ENCODE results near the gene SLC23A3. TPM values are rescaled to one million over a fixed set of nuclear protein-coding genes. Genes with fewer than 3 reads are reported as not detected.

SLC23A3 gene
- polyA plus RNA-seq, 1 donor (not counting 4 experiments of a cell fraction or from before 2014, with no cell fraction given) = 1.4 TPM

- H3K9me1 ChIP-seq (ENCODE audit: control insufficient read depth, extremely low read depth, insufficient read depth, low read length) = no peaks in the 10 kb centered on the region
- H3K4me2 ChIP-seq (ENCODE audit: control insufficient read depth, extremely low read depth, insufficient read depth, low read depth, low read length) = no peak overlapping the region
- TF ChIP-seq, protein P1, sequence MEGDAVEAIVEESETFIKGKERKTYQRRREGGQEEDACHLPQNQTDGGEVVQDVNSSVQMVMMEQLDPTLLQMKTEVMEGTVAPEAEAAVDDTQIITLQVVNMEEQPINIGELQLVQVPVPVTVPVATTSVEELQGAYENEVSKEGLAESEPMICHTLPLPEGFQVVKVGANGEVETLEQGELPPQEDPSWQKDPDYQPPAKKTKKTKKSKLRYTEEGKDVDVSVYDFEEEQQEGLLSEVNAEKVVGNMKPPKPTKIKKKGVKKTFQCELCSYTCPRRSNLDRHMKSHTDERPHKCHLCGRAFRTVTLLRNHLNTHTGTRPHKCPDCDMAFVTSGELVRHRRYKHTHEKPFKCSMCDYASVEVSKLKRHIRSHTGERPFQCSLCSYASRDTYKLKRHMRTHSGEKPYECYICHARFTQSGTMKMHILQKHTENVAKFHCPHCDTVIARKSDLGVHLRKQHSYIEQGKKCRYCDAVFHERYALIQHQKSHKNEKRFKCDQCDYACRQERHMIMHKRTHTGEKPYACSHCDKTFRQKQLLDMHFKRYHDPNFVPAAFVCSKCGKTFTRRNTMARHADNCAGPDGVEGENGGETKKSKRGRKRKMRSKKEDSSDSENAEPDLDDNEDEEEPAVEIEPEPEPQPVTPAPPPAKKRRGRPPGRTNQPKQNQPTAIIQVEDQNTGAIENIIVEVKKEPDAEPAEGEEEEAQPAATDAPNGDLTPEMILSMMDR (optimal IDR thresholded peaks at IDR 0.05 in 1 of 3, IDR thresholded peaks at IDR 0.05 in 1 of 3, conservative IDR thresholded peaks at IDR 0.05 in 1 of 3; ENCODE audit: extremely low read depth in 1 of 3, insufficient read depth in 2 of 3, low read length in 3 of 3) = no peak
- no peak for TF ChIP-seq EZH2 (IDR thresholded peaks at IDR 0.05; ENCODE audit: low read length)
- no peak overlapping the region for H3K27ac ChIP-seq (ENCODE audit: control insufficient read depth, insufficient read depth, low read length)
- DNase-seq (ENCODE audit: low read depth, low spot score) (no peak), FAIRE-seq (no peak)
- dilution Hi-C loops (cut with MboI; ENCODE audit: extremely low pct_ligation_motif_present, low sequenced_read_pairs) = no loop called here
- peaks cover 5 to 12% of the 10 kb centered on the region in 2 experiments for H3K36me3 ChIP-seq (ENCODE audit: control insufficient read depth in 2 of 2, extremely low read depth in 1 of 2, insufficient read depth in 2 of 2, low read length in 2 of 2)
- H3K9ac ChIP-seq (ENCODE audit: control insufficient read depth, extremely low read depth, insufficient read depth, low read length) = no peak overlapping the region
- no peaks in the 10 kb centered on the region for H3K4me1 ChIP-seq (ENCODE audit: control insufficient read depth, extremely low read depth, insufficient read depth, low read length)
- H3K79me2 ChIP-seq (ENCODE audit: control insufficient read depth, insufficient read depth, low read length) = no peaks in the 10 kb centered on the region
- H4K20me1 ChIP-seq (ENCODE audit: control insufficient read depth, extremely low read depth, insufficient read depth, low read length) = no peaks in the 10 kb centered on the region
- H3K4me3 ChIP-seq (ENCODE audit: control insufficient read depth in 2 of 3, extremely low read depth in 1 of 3, insufficient read depth in 2 of 3, low read depth in 1 of 3, low read length in 3 of 3) = no peak overlapping the region
- H3K9me3 ChIP-seq (ENCODE audit: control insufficient read depth, low read depth, low read length) = no peaks in the 10 kb centered on the region
- no peak overlapping the region for H2AFZ ChIP-seq (ENCODE audit: control insufficient read depth, low read length)
- no peaks in the 10 kb centered on the region for H3K27me3 ChIP-seq (ENCODE audit: control insufficient read depth, extremely low read depth, insufficient read depth, low read length)
These were observed 1.3 kb downstream of the SLC23A3 start for GRCh38 chr2:219168526-219168925.

DNA sequence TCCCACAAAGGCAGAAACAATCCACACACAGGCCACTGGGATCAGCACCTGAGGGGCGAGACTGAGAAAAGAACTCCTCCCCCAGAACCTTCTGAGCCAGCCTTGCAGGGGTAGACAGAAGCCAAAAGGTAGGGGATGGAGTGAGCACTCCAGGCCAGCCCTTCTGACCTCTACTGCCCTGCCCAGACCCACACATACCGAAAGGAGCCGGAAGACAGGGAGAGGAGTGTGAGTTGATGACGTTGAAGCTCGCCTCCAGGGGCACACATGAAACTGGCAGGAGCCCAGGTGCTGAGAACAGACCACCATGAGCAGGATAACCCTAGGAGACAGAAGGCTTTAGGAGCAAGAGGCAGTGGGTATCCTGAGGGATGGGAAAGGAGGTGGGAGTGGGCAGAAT is 1.8 kb downstream of the SLC23A3 start:
- H3K27ac ChIP-seq (ENCODE audit: control insufficient read depth, insufficient read depth, low read length) = no peak overlapping the region
- H3K27me3 ChIP-seq (ENCODE audit: control insufficient read depth, extremely low read depth, insufficient read depth, low read length) = no peaks in the 10 kb centered on the region
- no peak for FAIRE-seq
- no peaks in the 10 kb centered on the region for H3K9me3 ChIP-seq (ENCODE audit: control insufficient read depth, low read depth, low read length)
- H3K4me2 ChIP-seq (ENCODE audit: control insufficient read depth, extremely low read depth, insufficient read depth, low read depth, low read length) = no peak overlapping the region
- no peak overlapping the region for H3K9ac ChIP-seq (ENCODE audit: control insufficient read depth, extremely low read depth, insufficient read depth, low read length)
- no peaks in the 10 kb centered on the region for H3K79me2 ChIP-seq (ENCODE audit: control insufficient read depth, insufficient read depth, low read length)
- no peaks in the 10 kb centered on the region for H3K4me1 ChIP-seq (ENCODE audit: control insufficient read depth, extremely low read depth, insufficient read depth, low read length)
- peaks cover 5 to 8% of the 10 kb centered on the region in 2 experiments for H3K36me3 ChIP-seq (ENCODE audit: control insufficient read depth in 2 of 2, extremely low read depth in 1 of 2, insufficient read depth in 2 of 2, low read length in 2 of 2)
- TF ChIP-seq, protein P1 (optimal IDR thresholded peaks at IDR 0.05 in 1 of 3, IDR thresholded peaks at IDR 0.05 in 1 of 3, conservative IDR thresholded peaks at IDR 0.05 in 1 of 3; ENCODE audit: extremely low read depth in 1 of 3, insufficient read depth in 2 of 3, low read length in 3 of 3) = no peak
- no peak for TF ChIP-seq EZH2 (IDR thresholded peaks at IDR 0.05; ENCODE audit: low read length)
- no peak overlapping the region for H3K4me3 ChIP-seq (ENCODE audit: control insufficient read depth in 2 of 3, extremely low read depth in 1 of 3, insufficient read depth in 2 of 3, low read depth in 1 of 3, low read length in 3 of 3)
- H2AFZ ChIP-seq (ENCODE audit: control insufficient read depth, low read length) = no peak overlapping the region
- no peaks in the 10 kb centered on the region for H3K9me1 ChIP-seq (ENCODE audit: control insufficient read depth, extremely low read depth, insufficient read depth, low read length)
- no peak for DNase-seq (ENCODE audit: low read depth, low spot score)
- H4K20me1 ChIP-seq (ENCODE audit: control insufficient read depth, extremely low read depth, insufficient read depth, low read length) = no peaks in the 10 kb centered on the region
- dilution Hi-C loops (cut with MboI; ENCODE audit: extremely low pct_ligation_motif_present, low sequenced_read_pairs) = no loop called here

Measured in keratinocyte (primary cell).